ENCODE results near the gene TESMIN. TPM values are rescaled to one million over a fixed set of nuclear protein-coding genes. Genes with fewer than 3 reads are reported as not detected.

Gene TESMIN
- total and polyA plus RNA-seq, 2 of the 13 experiments (the other 11 are each of a cell fraction or from before 2014, with no cell fraction given) = 0.15 to 0.45 TPM

DNA sequence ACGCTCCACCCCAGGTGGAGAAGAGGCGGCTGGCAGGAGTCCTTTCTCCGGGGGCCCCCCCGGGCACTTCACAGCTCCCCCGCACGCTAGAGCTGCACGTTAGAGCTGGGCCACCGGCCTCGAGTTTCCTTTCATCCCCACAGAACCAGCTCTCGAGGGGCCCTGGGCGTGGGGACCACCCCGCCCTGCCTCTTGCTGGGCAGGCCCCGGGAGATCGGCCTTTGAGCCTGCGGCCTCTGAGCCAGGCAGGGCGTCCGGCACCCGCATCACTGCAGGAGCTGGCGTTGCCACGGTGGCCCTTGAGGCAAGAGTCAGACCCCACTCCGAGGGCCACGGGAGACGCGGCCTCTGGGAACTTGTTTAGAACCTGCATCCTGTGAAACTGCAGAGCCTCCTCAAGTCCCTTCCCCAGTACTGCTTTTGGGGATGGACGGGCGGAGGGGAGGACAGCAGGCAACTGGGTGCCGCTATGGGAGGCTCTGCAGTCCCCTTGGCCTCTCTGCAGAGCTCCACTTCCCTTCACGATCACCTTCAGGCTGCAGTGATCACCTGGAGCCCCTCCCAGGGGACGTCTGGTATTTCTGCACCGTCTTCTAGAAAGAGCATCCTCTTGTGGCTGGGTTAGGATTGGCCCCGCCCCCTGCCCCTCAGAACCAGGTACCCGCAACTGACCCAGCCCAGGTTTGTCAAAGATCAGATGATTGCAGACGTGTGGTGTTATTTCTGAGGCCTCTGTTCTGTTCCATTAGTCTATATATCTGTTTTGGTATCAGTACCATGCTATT is 80.9 kb downstream of the TESMIN start:
- in situ Hi-C loops (cut with HindIII; ENCODE audit: extremely low pct_ligation_motif_present, low pct_unique_long_range_greater_than_20kb) = no loop called here
- Histone ChIP-seq H2AFZ (ENCODE audit: low read length) (no peak overlapping the region), H3K27ac (ENCODE audit: extremely low read length, insufficient read depth, low read length) (no peak overlapping the region), H3K9me3 (ENCODE audit: low read length) (no peaks in the 10 kb centered on the region), H3K27me3 (ENCODE audit: control insufficient read depth in 1 of 2, insufficient read depth in 2 of 2, low read length in 2 of 2) (peaks cover 0 to 25% of the 10 kb centered on the region in 2 experiments; a peak in 3 of 5 replicates), H3K79me2 (ENCODE audit: insufficient read depth, low read length) (no peaks in the 10 kb centered on the region), H4K20me1 (ENCODE audit: insufficient read depth, low read length) (no peaks in the 10 kb centered on the region), H3K4me3 (replicated peaks in 1 of 3; ENCODE audit: insufficient read depth in 1 of 3, low read depth in 2 of 3, low read length in 3 of 3) (no peak overlapping the region), H3K4me1 (ENCODE audit: insufficient read depth, low read length) (no peaks in the 10 kb centered on the region), H3K36me3 (replicated peaks in 1 of 2; ENCODE audit: control insufficient read depth in 1 of 2, insufficient read depth in 2 of 2, low read length in 2 of 2) (no peaks in the 10 kb centered on the region), H3K4me2 (ENCODE audit: low read depth, low read length) (no peak overlapping the region), H3K9ac (ENCODE audit: insufficient read depth, low read depth, low read length) (no peak overlapping the region)
- no TSS peak for BruUV-seq (replicated peaks)
- POLR2A ChIA-PET = no interaction called here
- CTCF ChIA-PET (ENCODE audit: low intra/inter-chr PET ratio, low total read pairs) = no interaction called here
- intact Hi-C loops (cut with micrococcal nuclease; ENCODE audit: unreplicated experiment) = no loop called here
- no peak for FAIRE-seq
- no peak for DNase-seq (ENCODE audit: low spot score)
- 19% methylated on average over 6 of the region's 33 CpGs for WGBS (ENCODE audit: low lambda C conversion rate)
- no peak for ATAC-seq
- TF ChIP-seq, protein P1, sequence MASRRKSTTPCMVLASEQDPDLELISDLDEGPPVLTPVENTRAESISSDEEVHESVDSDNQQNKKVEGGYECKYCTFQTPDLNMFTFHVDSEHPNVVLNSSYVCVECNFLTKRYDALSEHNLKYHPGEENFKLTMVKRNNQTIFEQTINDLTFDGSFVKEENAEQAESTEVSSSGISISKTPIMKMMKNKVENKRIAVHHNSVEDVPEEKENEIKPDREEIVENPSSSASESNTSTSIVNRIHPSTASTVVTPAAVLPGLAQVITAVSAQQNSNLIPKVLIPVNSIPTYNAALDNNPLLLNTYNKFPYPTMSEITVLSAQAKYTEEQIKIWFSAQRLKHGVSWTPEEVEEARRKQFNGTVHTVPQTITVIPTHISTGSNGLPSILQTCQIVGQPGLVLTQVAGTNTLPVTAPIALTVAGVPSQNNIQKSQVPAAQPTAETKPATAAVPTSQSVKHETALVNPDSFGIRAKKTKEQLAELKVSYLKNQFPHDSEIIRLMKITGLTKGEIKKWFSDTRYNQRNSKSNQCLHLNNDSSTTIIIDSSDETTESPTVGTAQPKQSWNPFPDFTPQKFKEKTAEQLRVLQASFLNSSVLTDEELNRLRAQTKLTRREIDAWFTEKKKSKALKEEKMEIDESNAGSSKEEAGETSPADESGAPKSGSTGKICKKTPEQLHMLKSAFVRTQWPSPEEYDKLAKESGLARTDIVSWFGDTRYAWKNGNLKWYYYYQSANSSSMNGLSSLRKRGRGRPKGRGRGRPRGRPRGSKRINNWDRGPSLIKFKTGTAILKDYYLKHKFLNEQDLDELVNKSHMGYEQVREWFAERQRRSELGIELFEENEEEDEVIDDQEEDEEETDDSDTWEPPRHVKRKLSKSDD (CRISPR knock-in tag; IDR thresholded peaks at IDR 0.05; ENCODE audit: low read depth) = no peak
- TF ChIP-seq HMG20A (CRISPR knock-in tag; IDR thresholded peaks at IDR 0.05; ENCODE audit: borderline replicate concordance) (no peak), ZNF549 (CRISPR knock-in tag; IDR thresholded peaks at IDR 0.05) (no peak), MAF1 (CRISPR knock-in tag; IDR thresholded peaks at IDR 0.05; ENCODE audit: borderline replicate concordance) (no peak), ZFP36L2 (CRISPR knock-in tag; IDR thresholded peaks at IDR 0.05) (no peak), ZNF335 (CRISPR knock-in tag; IDR thresholded peaks at IDR 0.05) (no peak), GABPB1 (CRISPR knock-in tag; IDR thresholded peaks at IDR 0.05) (no peak), ZNF619 (CRISPR knock-in tag; IDR thresholded peaks at IDR 0.05) (no peak), CREB1 (IDR thresholded peaks at IDR 0.05) (no peak), CREB1 (CRISPR knock-in tag; IDR thresholded peaks at IDR 0.05) (no peak), ZNF83 (CRISPR knock-in tag; IDR thresholded peaks at IDR 0.05; ENCODE audit: borderline replicate concordance) (no peak)
- TF ChIP-seq, protein P2, sequence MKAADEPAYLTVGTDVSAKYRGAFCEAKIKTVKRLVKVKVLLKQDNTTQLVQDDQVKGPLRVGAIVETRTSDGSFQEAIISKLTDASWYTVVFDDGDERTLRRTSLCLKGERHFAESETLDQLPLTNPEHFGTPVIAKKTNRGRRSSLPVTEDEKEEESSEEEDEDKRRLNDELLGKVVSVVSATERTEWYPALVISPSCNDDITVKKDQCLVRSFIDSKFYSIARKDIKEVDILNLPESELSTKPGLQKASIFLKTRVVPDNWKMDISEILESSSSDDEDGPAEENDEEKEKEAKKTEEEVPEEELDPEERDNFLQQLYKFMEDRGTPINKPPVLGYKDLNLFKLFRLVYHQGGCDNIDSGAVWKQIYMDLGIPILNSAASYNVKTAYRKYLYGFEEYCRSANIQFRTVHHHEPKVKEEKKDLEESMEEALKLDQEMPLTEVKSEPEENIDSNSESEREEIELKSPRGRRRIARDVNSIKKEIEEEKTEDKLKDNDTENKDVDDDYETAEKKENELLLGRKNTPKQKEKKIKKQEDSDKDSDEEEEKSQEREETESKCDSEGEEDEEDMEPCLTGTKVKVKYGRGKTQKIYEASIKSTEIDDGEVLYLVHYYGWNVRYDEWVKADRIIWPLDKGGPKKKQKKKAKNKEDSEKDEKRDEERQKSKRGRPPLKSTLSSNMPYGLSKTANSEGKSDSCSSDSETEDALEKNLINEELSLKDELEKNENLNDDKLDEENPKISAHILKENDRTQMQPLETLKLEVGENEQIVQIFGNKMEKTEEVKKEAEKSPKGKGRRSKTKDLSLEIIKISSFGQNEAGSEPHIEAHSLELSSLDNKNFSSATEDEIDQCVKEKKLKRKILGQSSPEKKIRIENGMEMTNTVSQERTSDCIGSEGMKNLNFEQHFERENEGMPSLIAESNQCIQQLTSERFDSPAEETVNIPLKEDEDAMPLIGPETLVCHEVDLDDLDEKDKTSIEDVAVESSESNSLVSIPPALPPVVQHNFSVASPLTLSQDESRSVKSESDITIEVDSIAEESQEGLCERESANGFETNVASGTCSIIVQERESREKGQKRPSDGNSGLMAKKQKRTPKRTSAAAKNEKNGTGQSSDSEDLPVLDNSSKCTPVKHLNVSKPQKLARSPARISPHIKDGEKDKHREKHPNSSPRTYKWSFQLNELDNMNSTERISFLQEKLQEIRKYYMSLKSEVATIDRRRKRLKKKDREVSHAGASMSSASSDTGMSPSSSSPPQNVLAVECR (CRISPR knock-in tag; IDR thresholded peaks at IDR 0.05; ENCODE audit: borderline replicate concordance) = no peak
- TF ChIP-seq, protein P3, sequence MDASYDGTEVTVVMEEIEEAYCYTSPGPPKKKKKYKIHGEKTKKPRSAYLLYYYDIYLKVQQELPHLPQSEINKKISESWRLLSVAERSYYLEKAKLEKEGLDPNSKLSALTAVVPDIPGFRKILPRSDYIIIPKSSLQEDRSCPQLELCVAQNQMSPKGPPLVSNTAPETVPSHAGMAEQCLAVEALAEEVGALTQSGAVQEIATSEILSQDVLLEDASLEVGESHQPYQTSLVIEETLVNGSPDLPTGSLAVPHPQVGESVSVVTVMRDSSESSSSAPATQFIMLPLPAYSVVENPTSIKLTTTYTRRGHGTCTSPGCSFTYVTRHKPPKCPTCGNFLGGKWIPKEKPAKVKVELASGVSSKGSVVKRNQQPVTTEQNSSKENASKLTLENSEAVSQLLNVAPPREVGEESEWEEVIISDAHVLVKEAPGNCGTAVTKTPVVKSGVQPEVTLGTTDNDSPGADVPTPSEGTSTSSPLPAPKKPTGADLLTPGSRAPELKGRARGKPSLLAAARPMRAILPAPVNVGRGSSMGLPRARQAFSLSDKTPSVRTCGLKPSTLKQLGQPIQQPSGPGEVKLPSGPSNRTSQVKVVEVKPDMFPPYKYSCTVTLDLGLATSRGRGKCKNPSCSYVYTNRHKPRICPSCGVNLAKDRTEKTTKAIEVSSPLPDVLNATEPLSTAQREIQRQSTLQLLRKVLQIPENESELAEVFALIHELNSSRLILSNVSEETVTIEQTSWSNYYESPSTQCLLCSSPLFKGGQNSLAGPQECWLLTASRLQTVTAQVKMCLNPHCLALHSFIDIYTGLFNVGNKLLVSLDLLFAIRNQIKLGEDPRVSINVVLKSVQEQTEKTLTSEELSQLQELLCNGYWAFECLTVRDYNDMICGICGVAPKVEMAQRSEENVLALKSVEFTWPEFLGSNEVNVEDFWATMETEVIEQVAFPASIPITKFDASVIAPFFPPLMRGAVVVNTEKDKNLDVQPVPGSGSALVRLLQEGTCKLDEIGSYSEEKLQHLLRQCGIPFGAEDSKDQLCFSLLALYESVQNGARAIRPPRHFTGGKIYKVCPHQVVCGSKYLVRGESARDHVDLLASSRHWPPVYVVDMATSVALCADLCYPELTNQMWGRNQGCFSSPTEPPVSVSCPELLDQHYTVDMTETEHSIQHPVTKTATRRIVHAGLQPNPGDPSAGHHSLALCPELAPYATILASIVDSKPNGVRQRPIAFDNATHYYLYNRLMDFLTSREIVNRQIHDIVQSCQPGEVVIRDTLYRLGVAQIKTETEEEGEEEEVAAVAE (CRISPR knock-in tag; IDR thresholded peaks at IDR 0.05; ENCODE audit: borderline replicate concordance) = no peak

Measured in HepG2 (cell line).